ENCODE measurements around the gene SF1. TPM values are rescaled to one million over a fixed set of nuclear protein-coding genes. Genes with fewer than 3 reads are reported as not detected.
"Not testable (repeated sequence)": the region's sequence is repeated elsewhere in the genome, so short reads cannot be mapped to it uniquely, and the experiment has no call there.

Gene SF1
- total RNA-seq, 3 donors from 2014 or later (not counting 1 experiment from before 2014, with no cell fraction given) = 841 to 864 (median 845) TPM

GRCh38 chr11:64826062-64826461, 47.7 kb upstream of the SF1 start:
- Histone ChIP-seq H3K4me1 (ENCODE audit: control insufficient read depth, insufficient read depth, low read length) (no peaks in the 10 kb centered on the region), H3K9me3 (ENCODE audit: control insufficient read depth, insufficient read depth, low read length) (no peaks in the 10 kb centered on the region), H3K27ac (ENCODE audit: low read length) (no peak overlapping the region), H3K4me3 (ENCODE audit: low read length) (no peak overlapping the region), H3K27me3 (ENCODE audit: control insufficient read depth, insufficient read depth, low read length) (no peaks in the 10 kb centered on the region), H3K36me3 (ENCODE audit: control insufficient read depth, insufficient read depth, low read length) (no peaks in the 10 kb centered on the region)
- H3K27me3 Mint-ChIP-seq (ENCODE audit: low read depth in 2 of 2) = no peaks in the 10 kb centered on the region
- no peak for DNase-seq
- no peak for TF ChIP-seq CTCF (IDR thresholded peaks at IDR 0.05)
- H3K27ac Mint-ChIP-seq = no peak overlapping the region
- intact Hi-C loops (cut with micrococcal nuclease) = no loop called here
- no peaks in the 10 kb centered on the region for H3K36me3 Mint-ChIP-seq
- no peak overlapping the region for H3K4me3 Mint-ChIP-seq
- no peak for ATAC-seq
- no peaks in the 10 kb centered on the region for H3K9me3 Mint-ChIP-seq
- no peaks in the 10 kb centered on the region for H3K4me1 Mint-ChIP-seq
- WGBS (ENCODE audit: insufficient coverage) = 98% methylated on average over 7 of the region's 7 CpGs

- Histone ChIP-seq H3K4me1 (ENCODE audit: control insufficient read depth, insufficient read depth, low read length) (no peaks in the 10 kb centered on the region), H3K27me3 (ENCODE audit: control insufficient read depth, insufficient read depth, low read length) (no peaks in the 10 kb centered on the region), H3K36me3 (ENCODE audit: control insufficient read depth, insufficient read depth, low read length) (no peaks in the 10 kb centered on the region), H3K27ac (ENCODE audit: low read length) (no peak overlapping the region), H3K4me3 (ENCODE audit: low read length) (no peak overlapping the region), H3K9me3 (ENCODE audit: control insufficient read depth, insufficient read depth, low read length) (no peaks in the 10 kb centered on the region)
- Mint-ChIP-seq H3K27ac (no peak overlapping the region), H3K27me3 (ENCODE audit: low read depth in 2 of 2) (no peaks in the 10 kb centered on the region), H3K9me3 (no peaks in the 10 kb centered on the region), H3K4me3 (no peak overlapping the region), H3K4me1 (no peaks in the 10 kb centered on the region), H3K36me3 (no peaks in the 10 kb centered on the region)
- 83% methylated on average over 11 of the region's 11 CpGs for WGBS (ENCODE audit: insufficient coverage)
- intact Hi-C loops (cut with micrococcal nuclease) = no loop called here
- ATAC-seq (no peak), DNase-seq (no peak)
- no peak for TF ChIP-seq CTCF (IDR thresholded peaks at IDR 0.05)
Measured at GRCh38 chr11:64823568-64824119, 45.3 kb upstream of the SF1 start.

- no peak for TF ChIP-seq CTCF (IDR thresholded peaks at IDR 0.05)
- WGBS (ENCODE audit: insufficient coverage) = 88% methylated on average over 3 of the region's 3 CpGs
- Mint-ChIP-seq H3K27ac (no peak overlapping the region), H3K4me3 (no peak overlapping the region), H3K9me3 (no peaks in the 10 kb centered on the region), H3K27me3 (ENCODE audit: low read depth in 2 of 2) (no peaks in the 10 kb centered on the region), H3K36me3 (no peaks in the 10 kb centered on the region), H3K4me1 (no peaks in the 10 kb centered on the region)
- no peak for ATAC-seq
- no peak overlapping the region for H3K4me3 ChIP-seq (ENCODE audit: low read length)
- no peaks in the 10 kb centered on the region for H3K27me3 ChIP-seq (ENCODE audit: control insufficient read depth, insufficient read depth, low read length)
- no peaks in the 10 kb centered on the region for H3K9me3 ChIP-seq (ENCODE audit: control insufficient read depth, insufficient read depth, low read length)
- no peaks in the 10 kb centered on the region for H3K4me1 ChIP-seq (ENCODE audit: control insufficient read depth, insufficient read depth, low read length)
- H3K27ac ChIP-seq (ENCODE audit: low read length) = no peak overlapping the region
- DNase-seq = no peak
- H3K36me3 ChIP-seq (ENCODE audit: control insufficient read depth, insufficient read depth, low read length) = no peaks in the 10 kb centered on the region
- intact Hi-C loops (cut with micrococcal nuclease) = no loop called here
Measured at GRCh38 chr11:64817476-64817875, 39.1 kb upstream of the SF1 start.

- H3K36me3 ChIP-seq (ENCODE audit: control insufficient read depth, insufficient read depth, low read length); H3K36me3 Mint-ChIP-seq; H3K4me1 ChIP-seq (ENCODE audit: control insufficient read depth, insufficient read depth, low read length); H3K4me1 Mint-ChIP-seq; ATAC-seq; H3K27me3 Mint-ChIP-seq (ENCODE audit: low read depth in 2 of 2); intact Hi-C loops (cut with micrococcal nuclease); H3K27ac ChIP-seq (ENCODE audit: low read length); H3K4me3 Mint-ChIP-seq; H3K4me3 ChIP-seq (ENCODE audit: low read length); H3K27ac Mint-ChIP-seq; H3K27me3 ChIP-seq (ENCODE audit: control insufficient read depth, insufficient read depth, low read length); H3K9me3 ChIP-seq (ENCODE audit: control insufficient read depth, insufficient read depth, low read length); H3K9me3 Mint-ChIP-seq; DNase-seq: not testable (repeated sequence)
- 93% methylated on average over 5 of the region's 5 CpGs for WGBS (ENCODE audit: insufficient coverage)
Measured at GRCh38 chr11:64815433-64815832, 37.1 kb upstream of the SF1 start.
